Measurements from ENCODE around the gene UTP3. TPM values are rescaled to one million over a fixed set of nuclear protein-coding genes. Genes with fewer than 3 reads are reported as not detected.
A peak's percentile ranks its signal among the peaks of the same experiment; 100 is the strongest.

Gene UTP3
- total RNA-seq, 2 donors from 2014 or later = 36.0 to 37.8 TPM

DNA sequence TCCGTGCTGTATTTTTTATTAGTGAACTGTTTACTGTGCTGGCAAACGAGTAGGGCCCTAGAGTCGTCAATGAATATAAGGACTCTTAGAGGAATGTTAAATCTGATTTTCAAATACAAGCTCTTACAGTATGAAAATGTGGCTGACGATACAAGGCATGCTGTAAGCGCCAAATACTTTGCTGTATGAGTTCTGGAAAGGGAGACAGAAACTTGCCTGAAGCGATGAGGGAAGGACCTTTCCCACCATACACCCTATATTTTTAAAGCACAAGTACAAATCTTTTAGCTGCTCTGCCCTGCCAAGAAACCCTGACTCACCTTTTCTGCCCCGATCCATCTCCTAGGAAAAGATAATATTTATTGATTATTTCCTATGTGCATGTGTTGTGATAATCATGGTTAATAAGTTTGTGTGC is 17.7 kb downstream of the UTP3 start:
- H3K9me3 Mint-ChIP-seq = no peaks in the 10 kb centered on the region
- no peaks in the 10 kb centered on the region for H3K36me3 Mint-ChIP-seq (ENCODE audit: low read depth)
- H3K9me3 ChIP-seq (ENCODE audit: control insufficient read depth, low read length) = no peaks in the 10 kb centered on the region
- H3K4me1 ChIP-seq (ENCODE audit: control insufficient read depth, insufficient read depth, low read length) = no peaks in the 10 kb centered on the region
- no peaks in the 10 kb centered on the region for H3K36me3 ChIP-seq (ENCODE audit: control insufficient read depth, insufficient read depth, low read length)
- TF ChIP-seq, protein P1, sequence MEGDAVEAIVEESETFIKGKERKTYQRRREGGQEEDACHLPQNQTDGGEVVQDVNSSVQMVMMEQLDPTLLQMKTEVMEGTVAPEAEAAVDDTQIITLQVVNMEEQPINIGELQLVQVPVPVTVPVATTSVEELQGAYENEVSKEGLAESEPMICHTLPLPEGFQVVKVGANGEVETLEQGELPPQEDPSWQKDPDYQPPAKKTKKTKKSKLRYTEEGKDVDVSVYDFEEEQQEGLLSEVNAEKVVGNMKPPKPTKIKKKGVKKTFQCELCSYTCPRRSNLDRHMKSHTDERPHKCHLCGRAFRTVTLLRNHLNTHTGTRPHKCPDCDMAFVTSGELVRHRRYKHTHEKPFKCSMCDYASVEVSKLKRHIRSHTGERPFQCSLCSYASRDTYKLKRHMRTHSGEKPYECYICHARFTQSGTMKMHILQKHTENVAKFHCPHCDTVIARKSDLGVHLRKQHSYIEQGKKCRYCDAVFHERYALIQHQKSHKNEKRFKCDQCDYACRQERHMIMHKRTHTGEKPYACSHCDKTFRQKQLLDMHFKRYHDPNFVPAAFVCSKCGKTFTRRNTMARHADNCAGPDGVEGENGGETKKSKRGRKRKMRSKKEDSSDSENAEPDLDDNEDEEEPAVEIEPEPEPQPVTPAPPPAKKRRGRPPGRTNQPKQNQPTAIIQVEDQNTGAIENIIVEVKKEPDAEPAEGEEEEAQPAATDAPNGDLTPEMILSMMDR (conservative IDR thresholded peaks at IDR 0.05) = no peak
- H3K4me3 Mint-ChIP-seq = peak overlapping the region; percentile 76
- no peaks in the 10 kb centered on the region for H3K27me3 ChIP-seq (ENCODE audit: control insufficient read depth, insufficient read depth, low read length, poor library complexity, severe bottlenecking)
- peak overlapping the region; percentile 83 for H3K9ac ChIP-seq (ENCODE audit: extremely low read depth, low read length, poor library complexity, severe bottlenecking)
- no peak overlapping the region for H3K27ac ChIP-seq (ENCODE audit: low read depth, low read length)
- no peak for DNase-seq
- no peaks in the 10 kb centered on the region for H3K27me3 Mint-ChIP-seq (ENCODE audit: insufficient read depth)
- H3K27ac Mint-ChIP-seq = peak overlapping the region; percentile 79
- H3K4me1 Mint-ChIP-seq = peaks cover 23% of the 10 kb centered on the region
- WGBS, 2 experiments (ENCODE audit: insufficient coverage in 1 of 2, insufficient read length in 1 of 2) = 4 to 22% methylated on average over 3 to 7 of the region's 7 CpGs
- peak overlapping the region; percentile 87 for H3K4me3 ChIP-seq (ENCODE audit: low read length)

DNA sequence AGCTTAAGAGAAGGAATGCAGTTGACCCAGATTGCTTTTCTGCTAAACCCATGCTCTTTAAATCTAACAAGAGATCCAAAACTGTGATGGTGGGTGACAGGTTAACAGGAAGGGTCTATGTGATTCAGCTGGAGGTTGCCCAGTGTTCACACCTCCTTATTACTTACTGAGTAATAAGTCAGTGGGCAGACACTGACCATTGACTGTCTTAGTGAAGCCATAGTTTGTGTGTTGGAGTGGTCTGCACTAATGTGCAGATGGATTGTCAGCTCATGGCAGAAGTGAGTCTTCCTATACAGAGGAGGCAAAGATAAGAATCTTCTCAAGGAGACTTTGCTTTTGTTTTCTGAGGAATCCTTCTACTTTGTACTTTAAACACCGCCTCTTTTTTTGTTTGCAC is 18.2 kb downstream of the UTP3 start:
- Mint-ChIP-seq H3K27me3 (ENCODE audit: insufficient read depth) (no peaks in the 10 kb centered on the region), H3K36me3 (ENCODE audit: low read depth) (no peaks in the 10 kb centered on the region), H3K27ac (no peak overlapping the region), H3K4me3 (peak overlapping the region; percentile 76), H3K4me1 (peaks cover 27% of the 10 kb centered on the region), H3K9me3 (no peaks in the 10 kb centered on the region)
- Histone ChIP-seq H3K9me3 (ENCODE audit: control insufficient read depth, low read length) (no peaks in the 10 kb centered on the region), H3K27me3 (ENCODE audit: control insufficient read depth, insufficient read depth, low read length, poor library complexity, severe bottlenecking) (no peaks in the 10 kb centered on the region), H3K4me1 (ENCODE audit: control insufficient read depth, insufficient read depth, low read length) (peaks cover 1% of the 10 kb centered on the region), H3K27ac (ENCODE audit: low read depth, low read length) (no peak overlapping the region), H3K36me3 (ENCODE audit: control insufficient read depth, insufficient read depth, low read length) (no peaks in the 10 kb centered on the region), H3K4me3 (ENCODE audit: low read length) (peak overlapping the region; percentile 87), H3K9ac (ENCODE audit: extremely low read depth, low read length, poor library complexity, severe bottlenecking) (peak overlapping the region; percentile 83)
- TF ChIP-seq, protein P1 (conservative IDR thresholded peaks at IDR 0.05) = no peak
- WGBS, 2 experiments (ENCODE audit: insufficient coverage in 1 of 2, insufficient read length in 1 of 2) = 92% methylated on average over 1 of the region's 1 CpG; no CpG with 5 or more reads in 1 of the 2 experiments
- no peak for DNase-seq

DNA sequence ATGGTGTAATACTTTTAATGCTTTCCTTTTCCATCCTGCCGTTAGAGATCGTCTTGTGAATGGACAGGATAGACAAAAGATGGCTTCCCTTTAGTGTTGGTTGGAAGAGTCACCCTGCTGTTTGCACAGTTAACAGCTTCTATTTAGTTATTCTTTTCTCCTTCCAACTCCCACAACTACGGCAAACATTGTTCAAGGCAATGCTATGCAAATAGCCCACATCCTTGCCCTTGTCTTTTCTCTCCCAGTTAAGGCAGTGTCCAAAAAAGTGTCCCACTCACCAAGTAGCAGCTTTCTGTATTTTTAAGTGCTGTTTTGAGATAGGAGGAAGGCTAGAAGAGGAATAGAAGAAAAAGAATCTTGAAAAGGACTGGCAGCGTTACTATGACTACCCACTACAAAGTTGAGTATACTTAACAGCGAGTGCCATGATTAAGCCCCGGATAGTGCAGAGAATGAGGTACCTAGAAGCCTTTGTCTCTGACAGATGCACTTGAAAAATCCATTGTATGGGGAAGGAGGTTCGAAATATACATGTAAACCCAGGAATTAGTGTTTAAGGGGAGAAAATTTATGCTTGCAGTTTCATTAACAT is 21.4 kb downstream of the UTP3 start:
- no peaks in the 10 kb centered on the region for H3K36me3 ChIP-seq (ENCODE audit: control insufficient read depth, insufficient read depth, low read length)
- no peaks in the 10 kb centered on the region for H3K27me3 ChIP-seq (ENCODE audit: control insufficient read depth, insufficient read depth, low read length, poor library complexity, severe bottlenecking)
- no peak overlapping the region for H3K9ac ChIP-seq (ENCODE audit: extremely low read depth, low read length, poor library complexity, severe bottlenecking)
- no peaks in the 10 kb centered on the region for H3K9me3 ChIP-seq (ENCODE audit: control insufficient read depth, low read length)
- no peaks in the 10 kb centered on the region for H3K36me3 Mint-ChIP-seq (ENCODE audit: low read depth)
- H3K4me3 Mint-ChIP-seq = no peak overlapping the region
- no peak overlapping the region for H3K27ac Mint-ChIP-seq
- H3K27ac ChIP-seq (ENCODE audit: low read depth, low read length) = peak overlapping the region; percentile 96
- WGBS, 2 experiments (ENCODE audit: insufficient coverage in 1 of 2, insufficient read length in 1 of 2) = 74 to 86% methylated on average over 5 to 7 of the region's 7 CpGs
- peaks cover 45% of the 10 kb centered on the region for H3K4me1 Mint-ChIP-seq
- peaks cover 13% of the 10 kb centered on the region for H3K4me1 ChIP-seq (ENCODE audit: control insufficient read depth, insufficient read depth, low read length)
- H3K9me3 Mint-ChIP-seq = no peaks in the 10 kb centered on the region
- DNase-seq = no peak
- H3K27me3 Mint-ChIP-seq (ENCODE audit: insufficient read depth) = no peaks in the 10 kb centered on the region
- no peak overlapping the region for H3K4me3 ChIP-seq (ENCODE audit: low read length)
- TF ChIP-seq, protein P1 (conservative IDR thresholded peaks at IDR 0.05) = no peak

Data from endodermal cell (in vitro differentiated cells).